Fibroblast of lung (primary cell): ENCODE results near the gene RDH14.

Experiments
- CTCF ChIP-seq, 2 donors: IDR thresholded peaks in 1 of 2; conservative IDR thresholded peaks in 1 of 2; 1 replicate in 1 of 2; 2 replicates in 1 of 2; pipeline ENCODE4 v1.5.1; 2011 to 2012; ENCODE audit warnings: low read length in 2 of 2, control low read depth in 1 of 2, inconsistent platforms in 1 of 2, low read depth in 1 of 2, mild to moderate bottlenecking in 1 of 2
- EZH2 ChIP-seq: IDR thresholded peaks from 2 replicates; pipeline ENCODE4 v1.5.1; 2012; ENCODE audit warnings: low read length, control low read depth, mild to moderate bottlenecking; ENCODE audit errors: missing control alignments

GRCh38 chr2:18544171-18544570, 16.3 kb downstream of the RDH14 start:
- TF ChIP-seq CTCF (conservative IDR thresholded peaks at IDR 0.05 in 1 of 2, IDR thresholded peaks at IDR 0.05 in 1 of 2; ENCODE audit: low read depth in 1 of 2, low read length in 2 of 2) (no peak), EZH2 (no peak)
